MM.1S (cell line): Measurements from ENCODE around the gene PSMB5.

Source experiments
- EZH2 ChIP-seq: fragments of 300-600 bp; sonication (generic); optimal IDR thresholded peaks from 2 replicates; pipeline ENCODE3; 2017; ENCODE audit warnings: low read depth, mild to moderate bottlenecking, antibody characterized with exemption, low read length, mixed read lengths
- TF ChIP-seq, protein P1 (sequence below): fragments of 300-600 bp; sonication (generic); IDR thresholded peaks from 2 replicates; pipeline ENCODE4 v1.5.1; 2016; ENCODE audit warnings: antibody characterized with exemption, low read length, mixed read lengths

GRCh38 chr14:23052671-23053070 is 18.0 kb upstream of the PSMB5 start:
- TF ChIP-seq, protein P1, sequence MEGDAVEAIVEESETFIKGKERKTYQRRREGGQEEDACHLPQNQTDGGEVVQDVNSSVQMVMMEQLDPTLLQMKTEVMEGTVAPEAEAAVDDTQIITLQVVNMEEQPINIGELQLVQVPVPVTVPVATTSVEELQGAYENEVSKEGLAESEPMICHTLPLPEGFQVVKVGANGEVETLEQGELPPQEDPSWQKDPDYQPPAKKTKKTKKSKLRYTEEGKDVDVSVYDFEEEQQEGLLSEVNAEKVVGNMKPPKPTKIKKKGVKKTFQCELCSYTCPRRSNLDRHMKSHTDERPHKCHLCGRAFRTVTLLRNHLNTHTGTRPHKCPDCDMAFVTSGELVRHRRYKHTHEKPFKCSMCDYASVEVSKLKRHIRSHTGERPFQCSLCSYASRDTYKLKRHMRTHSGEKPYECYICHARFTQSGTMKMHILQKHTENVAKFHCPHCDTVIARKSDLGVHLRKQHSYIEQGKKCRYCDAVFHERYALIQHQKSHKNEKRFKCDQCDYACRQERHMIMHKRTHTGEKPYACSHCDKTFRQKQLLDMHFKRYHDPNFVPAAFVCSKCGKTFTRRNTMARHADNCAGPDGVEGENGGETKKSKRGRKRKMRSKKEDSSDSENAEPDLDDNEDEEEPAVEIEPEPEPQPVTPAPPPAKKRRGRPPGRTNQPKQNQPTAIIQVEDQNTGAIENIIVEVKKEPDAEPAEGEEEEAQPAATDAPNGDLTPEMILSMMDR: no peak
- TF ChIP-seq EZH2: no peak
